Lung (tissue), 4 donors: ENCODE results near the gene IGFBP5. TPM values are rescaled to one million over a fixed set of nuclear protein-coding genes. Genes with fewer than 3 reads are reported as not detected.

Source experiments
- polyA plus RNA-seq, 2 donors: library from polyadenylated mRNA; stranded (reverse); fragments of 200-250 nt; gene quantifications; one replicate each; pipeline ENCODE4 v1.2.1, GENCODE V29; 2013
- total RNA-seq, 2 donors: library from RNA; depleted of rRNA in 1 of 2; stranded (reverse); fragments of >200 nt in 1 of 2; gene quantifications; one replicate each; pipeline ENCODE4 v1.2.1, GENCODE V29; 2014 to 2021
- donor health status: Bipolar disorder and iron deficiency.
- donor health status: healthy.
- donor health status: DM: yes; HTN: yes; CAD: no.

The IGFBP5 gene
- total and polyA plus RNA-seq, 4 donors: 22.2 to 196 (median 86.8) TPM

Other genes starting within 250 kb of the IGFBP5 start
- 1,000 to 10,000 TPM; 2,015 to 2,219 TPM for gene RPL37A, start 196.7 kb downstream of the IGFBP5 start, total RNA-seq
- gene RPL37A, start 196.7 kb downstream of the IGFBP5 start, polyA plus RNA-seq: 1,000 to 10,000 TPM; 3,426 to 4,048 TPM
- 100 to 1,000 TPM in 1 of 2 donors, 10 to 100 TPM in 1; 75.9 to 104 TPM for gene IGFBP2, start 62.1 kb downstream of the IGFBP5 start, total RNA-seq
- 10 to 100 TPM; 50.5 to 86.4 TPM for gene IGFBP2, start 62.1 kb downstream of the IGFBP5 start, polyA plus RNA-seq
- not detected for gene TNP1, start 164.5 kb upstream of the IGFBP5 start, total RNA-seq
- gene TNP1, start 164.5 kb upstream of the IGFBP5 start, polyA plus RNA-seq: not detected